Astrocyte (in vitro differentiated cells and primary cell): Measurements from ENCODE around the gene MDK. TPM values are rescaled to one million over a fixed set of nuclear protein-coding genes. Genes with fewer than 3 reads are reported as not detected.

ENCODE experiments used
- DNase-seq: peaks from one replicate; pipeline ENCODE4 v3.0.0-alpha.2; 2010; ENCODE audit warnings: low read depth
- FAIRE-seq: peaks from 2 replicates; lab custom pipeline; 2011; peaks lifted over from hg19 to GRCh38; lab: Jason Lieb, UNC
- H2AFZ ChIP-seq: 2 replicates; pipeline ENCODE4 v1.6.0; 2012; ENCODE audit warnings: low read depth, low read length, inconsistent platforms
- H3K27ac ChIP-seq: 2 replicates; pipeline ENCODE4 v1.5.1; 2011; ENCODE audit warnings: low read depth, low read length, inconsistent platforms
- H3K27me3 ChIP-seq: 2 replicates; pipeline ENCODE4 v1.6.0; 2011; ENCODE audit warnings: low read length, inconsistent platforms; ENCODE audit not compliant: insufficient read depth
- H3K36me3 ChIP-seq: 2 replicates; pipeline ENCODE4 v1.5.1; 2011; ENCODE audit warnings: low read length, inconsistent platforms; ENCODE audit not compliant: insufficient read depth
- H3K4me1 ChIP-seq: 2 replicates; pipeline ENCODE4 v1.5.1; 2011; ENCODE audit warnings: low read length, inconsistent platforms; ENCODE audit not compliant: insufficient read depth
- H3K4me2 ChIP-seq: 2 replicates; pipeline ENCODE4 v1.6.0; 2012; ENCODE audit warnings: low read length, inconsistent platforms
- H3K4me3 ChIP-seq: 2 replicates; pipeline ENCODE4 v1.5.1; 2011; ENCODE audit warnings: low read depth, mild to moderate bottlenecking, low read length, inconsistent platforms; ENCODE audit not compliant: insufficient read depth
- H3K79me2 ChIP-seq: 2 replicates; pipeline ENCODE4 v1.6.0; 2012; ENCODE audit warnings: mild to moderate bottlenecking, low read length, inconsistent platforms; ENCODE audit not compliant: insufficient read depth
- H3K9ac ChIP-seq: 2 replicates; pipeline ENCODE4 v1.6.0; 2012; ENCODE audit warnings: mild to moderate bottlenecking, low read length, inconsistent platforms
- H3K9me3 ChIP-seq: 2 replicates; pipeline ENCODE4 v1.5.1; 2012; ENCODE audit warnings: low read depth, mild to moderate bottlenecking, low read length, inconsistent platforms; ENCODE audit not compliant: insufficient read depth
- H4K20me1 ChIP-seq: 2 replicates; pipeline ENCODE4 v1.6.0; 2012; ENCODE audit warnings: low read length, inconsistent platforms; ENCODE audit not compliant: insufficient read depth
- H3K27ac Mint-ChIP-seq: one replicate; pipeline ENCODE4 v1.8.0; 2021; ENCODE audit warnings: mild to moderate bottlenecking, mixed read lengths; ENCODE audit not compliant: unreplicated experiment
- H3K27me3 Mint-ChIP-seq: one replicate; pipeline ENCODE4 v1.8.0; 2021; ENCODE audit warnings: low read depth, mixed read lengths; ENCODE audit not compliant: unreplicated experiment
- H3K36me3 Mint-ChIP-seq: one replicate; pipeline ENCODE4 v1.8.0; 2021; ENCODE audit warnings: low read depth, mixed read lengths; ENCODE audit not compliant: unreplicated experiment
- H3K4me1 Mint-ChIP-seq: one replicate; pipeline ENCODE4 v1.8.0; 2021; ENCODE audit warnings: low read depth, mixed read lengths; ENCODE audit not compliant: unreplicated experiment
- H3K4me3 Mint-ChIP-seq: one replicate; pipeline ENCODE4 v1.8.0; 2021; ENCODE audit warnings: mild to moderate bottlenecking, moderate library complexity, mixed read lengths; ENCODE audit not compliant: unreplicated experiment
- H3K9me3 Mint-ChIP-seq: one replicate; pipeline ENCODE4 v1.8.0; 2021; ENCODE audit warnings: mild to moderate bottlenecking, mixed read lengths; ENCODE audit not compliant: unreplicated experiment
- EZH2 ChIP-seq: IDR thresholded peaks from 2 replicates; pipeline ENCODE4 v1.6.1; 2012; ENCODE audit warnings: mild to moderate bottlenecking, low read length, inconsistent platforms; ENCODE audit not compliant: insufficient read depth
- total RNA-seq: library from RNA; stranded (reverse); gene quantifications from 2 replicates; pipeline ENCODE4 v1.2.1, GENCODE V29; 2021
- TF ChIP-seq, protein P1 (sequence below): IDR thresholded peaks from 2 replicates; pipeline ENCODE4 v1.5.1; 2011; ENCODE audit warnings: low read depth, mild to moderate bottlenecking, inconsistent platforms, low read length, moderate library complexity; ENCODE audit not compliant: insufficient read depth

Gene MDK
- total RNA-seq, 1 donor from 2014 or later, result 325 TPM

DNA sequence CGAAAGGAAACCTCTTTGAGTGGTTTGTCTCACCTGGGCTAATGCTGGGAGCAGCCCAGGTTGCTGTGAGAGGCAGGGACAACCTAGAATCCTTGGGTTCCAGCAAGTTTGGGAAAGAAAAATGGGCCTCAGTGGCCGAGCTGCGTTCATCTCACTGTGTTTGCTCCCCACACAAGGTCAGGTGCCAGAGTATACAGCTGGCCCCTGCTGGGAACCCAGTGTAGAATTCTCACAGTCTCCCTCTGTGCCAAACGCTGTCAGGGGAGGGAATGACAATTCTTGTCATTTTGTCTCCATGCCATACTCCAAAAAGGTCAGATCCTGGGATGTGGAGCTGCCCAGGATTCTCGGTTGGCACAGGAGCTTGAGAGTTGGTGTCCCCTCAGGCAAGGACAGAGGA is 29.9 kb upstream of the MDK start:
- H3K27me3 ChIP-seq, result no peaks in the 10 kb centered on the region
- no peak for FAIRE-seq
- no peak overlapping the region for H2AFZ ChIP-seq
- no peak overlapping the region for H3K27ac ChIP-seq
- H3K4me2 ChIP-seq, result no peak overlapping the region
- no peak for TF ChIP-seq EZH2
- TF ChIP-seq, protein P1, sequence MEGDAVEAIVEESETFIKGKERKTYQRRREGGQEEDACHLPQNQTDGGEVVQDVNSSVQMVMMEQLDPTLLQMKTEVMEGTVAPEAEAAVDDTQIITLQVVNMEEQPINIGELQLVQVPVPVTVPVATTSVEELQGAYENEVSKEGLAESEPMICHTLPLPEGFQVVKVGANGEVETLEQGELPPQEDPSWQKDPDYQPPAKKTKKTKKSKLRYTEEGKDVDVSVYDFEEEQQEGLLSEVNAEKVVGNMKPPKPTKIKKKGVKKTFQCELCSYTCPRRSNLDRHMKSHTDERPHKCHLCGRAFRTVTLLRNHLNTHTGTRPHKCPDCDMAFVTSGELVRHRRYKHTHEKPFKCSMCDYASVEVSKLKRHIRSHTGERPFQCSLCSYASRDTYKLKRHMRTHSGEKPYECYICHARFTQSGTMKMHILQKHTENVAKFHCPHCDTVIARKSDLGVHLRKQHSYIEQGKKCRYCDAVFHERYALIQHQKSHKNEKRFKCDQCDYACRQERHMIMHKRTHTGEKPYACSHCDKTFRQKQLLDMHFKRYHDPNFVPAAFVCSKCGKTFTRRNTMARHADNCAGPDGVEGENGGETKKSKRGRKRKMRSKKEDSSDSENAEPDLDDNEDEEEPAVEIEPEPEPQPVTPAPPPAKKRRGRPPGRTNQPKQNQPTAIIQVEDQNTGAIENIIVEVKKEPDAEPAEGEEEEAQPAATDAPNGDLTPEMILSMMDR, result no peak
- Mint-ChIP-seq H3K9me3 (no peaks in the 10 kb centered on the region), H3K4me3 (no peak overlapping the region), H3K27me3 (no peaks in the 10 kb centered on the region), H3K27ac (no peak overlapping the region), H3K36me3 (peaks cover 2% of the 10 kb centered on the region), H3K4me1 (peaks cover 19% of the 10 kb centered on the region)
- H3K36me3 ChIP-seq, result no peaks in the 10 kb centered on the region
- no peak for DNase-seq
- no peak overlapping the region for H3K4me3 ChIP-seq
- no peaks in the 10 kb centered on the region for H3K9me3 ChIP-seq
- no peak overlapping the region for H3K9ac ChIP-seq
- peaks cover 12% of the 10 kb centered on the region for H3K4me1 ChIP-seq
- H4K20me1 ChIP-seq, result peaks cover 74% of the 10 kb centered on the region
- peaks cover 79% of the 10 kb centered on the region for H3K79me2 ChIP-seq

DNA sequence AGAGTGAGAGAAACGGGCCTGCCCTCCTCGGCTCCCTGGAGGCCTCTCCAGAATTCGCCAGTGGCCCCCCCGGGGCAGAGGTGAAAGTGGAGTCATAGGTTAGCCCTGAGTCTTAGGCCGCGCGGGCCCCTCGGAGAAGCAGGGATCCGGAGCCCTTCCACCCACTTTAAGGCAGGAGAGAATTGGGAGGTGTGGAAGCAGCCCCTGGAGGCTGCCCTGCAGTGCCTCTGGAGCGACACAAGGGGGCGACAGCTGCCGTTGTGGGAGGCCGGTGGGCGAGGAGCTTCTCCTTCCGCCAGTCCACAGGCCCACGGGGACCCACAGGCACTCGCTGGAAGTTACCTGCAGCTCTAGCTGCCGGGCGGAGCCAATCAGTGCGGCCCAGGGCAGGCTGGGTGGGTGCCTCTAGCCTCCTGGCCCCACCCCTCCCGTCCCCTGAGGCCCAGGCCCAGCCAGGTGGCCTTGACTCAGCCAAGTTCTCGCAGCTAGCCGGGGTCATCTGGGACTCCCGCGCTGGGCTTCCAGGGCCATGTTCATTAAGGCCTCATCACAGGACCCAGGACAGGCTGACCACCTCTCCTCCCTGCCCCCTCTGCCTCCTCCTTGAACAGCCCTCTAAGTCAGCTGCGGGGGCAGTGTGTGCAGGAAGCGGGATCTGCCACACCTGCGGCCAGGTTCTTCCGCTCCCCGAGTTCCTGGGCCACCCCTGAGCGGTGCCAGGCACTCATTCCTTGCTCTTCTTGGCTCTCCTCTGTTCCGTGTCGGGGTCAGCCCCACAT is 29.2 kb upstream of the MDK start:
- Histone ChIP-seq H3K4me2 (no peak overlapping the region), H3K4me1 (peaks cover 12% of the 10 kb centered on the region), H2AFZ (no peak overlapping the region), H3K36me3 (no peaks in the 10 kb centered on the region), H3K27me3 (no peaks in the 10 kb centered on the region), H3K79me2 (peaks cover 85% of the 10 kb centered on the region), H3K4me3 (no peak overlapping the region), H3K27ac (no peak overlapping the region), H3K9me3 (no peaks in the 10 kb centered on the region), H3K9ac (no peak overlapping the region), H4K20me1 (peaks cover 81% of the 10 kb centered on the region)
- FAIRE-seq (no peak), DNase-seq (no peak)
- peaks cover 6% of the 10 kb centered on the region for H3K36me3 Mint-ChIP-seq
- no peak overlapping the region for H3K27ac Mint-ChIP-seq
- no peaks in the 10 kb centered on the region for H3K27me3 Mint-ChIP-seq
- peaks cover 20% of the 10 kb centered on the region for H3K4me1 Mint-ChIP-seq
- H3K4me3 Mint-ChIP-seq, result no peak overlapping the region
- no peak for TF ChIP-seq EZH2
- TF ChIP-seq, protein P1, result peak; percentile 53
- no peaks in the 10 kb centered on the region for H3K9me3 Mint-ChIP-seq

DNA sequence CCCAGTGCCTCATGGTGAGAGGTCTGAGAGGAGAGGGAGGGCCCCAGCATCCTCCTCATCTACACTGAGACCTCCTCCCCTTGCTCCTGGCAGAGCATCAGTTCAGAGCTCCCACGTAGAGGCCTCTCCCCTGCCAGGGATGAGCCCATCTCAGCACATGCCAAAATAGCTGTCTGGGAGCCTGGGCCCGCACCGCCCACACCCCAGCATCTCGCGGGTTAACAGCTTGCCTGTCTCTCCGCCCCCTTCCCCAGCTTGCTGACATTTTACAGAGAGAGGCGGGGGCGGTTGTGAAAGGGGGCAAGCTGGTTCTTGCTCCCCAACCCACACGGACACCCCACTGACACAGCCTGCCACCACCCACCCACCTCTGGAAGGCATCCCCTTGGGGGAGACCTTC is 27.8 kb upstream of the MDK start:
- no peak overlapping the region for H3K4me3 ChIP-seq
- no peaks in the 10 kb centered on the region for H3K9me3 Mint-ChIP-seq
- peaks cover 6% of the 10 kb centered on the region for H3K36me3 Mint-ChIP-seq
- no peak overlapping the region for H2AFZ ChIP-seq
- no peaks in the 10 kb centered on the region for H3K9me3 ChIP-seq
- H4K20me1 ChIP-seq, result peaks cover 78% of the 10 kb centered on the region
- DNase-seq (no peak), FAIRE-seq (no peak)
- no peak overlapping the region for H3K4me2 ChIP-seq
- no peak overlapping the region for H3K27ac Mint-ChIP-seq
- no peak overlapping the region for H3K27ac ChIP-seq
- no peaks in the 10 kb centered on the region for H3K36me3 ChIP-seq
- peaks cover 4% of the 10 kb centered on the region for H3K4me1 ChIP-seq
- no peak overlapping the region for H3K9ac ChIP-seq
- no peaks in the 10 kb centered on the region for H3K27me3 Mint-ChIP-seq
- peaks cover 17% of the 10 kb centered on the region for H3K4me1 Mint-ChIP-seq
- no peaks in the 10 kb centered on the region for H3K27me3 ChIP-seq
- H3K79me2 ChIP-seq, result peaks cover 80% of the 10 kb centered on the region
- TF ChIP-seq, protein P1, result no peak
- no peak for TF ChIP-seq EZH2
- H3K4me3 Mint-ChIP-seq, result no peak overlapping the region
